ENCODE data around the gene ALDH1A2.
A peak's percentile ranks its signal among the peaks of the same experiment; 100 is the strongest.
"Not testable (repeated sequence)": the region's sequence is repeated elsewhere in the genome, so short reads cannot be mapped to it uniquely, and the experiment has no call there.

Gene ALDH1A2

GRCh38 chr15:58066042-58066867 lies 744 bp upstream of the ALDH1A2 start:
- DNase-seq (ENCODE audit: low read depth in 3 of 3) = peak in 2 of 3 experiments; percentile 12 to 30

- DNase-seq (ENCODE audit: low read depth in 3 of 3) = peak in 1 of 3 experiments; percentile 2
Measured at GRCh38 chr15:58064980-58065444, 499 bp downstream of the ALDH1A2 start.

GRCh38 chr15:58064082-58064979 lies 1.2 kb downstream of the ALDH1A2 start:
- no peak for DNase-seq (ENCODE audit: low read depth in 3 of 3)

- no peak for DNase-seq (ENCODE audit: low read depth in 3 of 3)
Measured at GRCh38 chr15:58063614-58064013, 1.9 kb downstream of the ALDH1A2 start.

GRCh38 chr15:58062983-58063382 lies 2.5 kb downstream of the ALDH1A2 start:
- DNase-seq (ENCODE audit: low read depth in 3 of 3) = no peak

- DNase-seq (ENCODE audit: low read depth in 3 of 3) = no peak
Measured at GRCh38 chr15:58062175-58062574, 3.3 kb downstream of the ALDH1A2 start.

GRCh38 chr15:58060575-58060974 lies 4.9 kb downstream of the ALDH1A2 start:
- DNase-seq (ENCODE audit: low read depth in 3 of 3) = no peak

GRCh38 chr15:58058729-58059128 lies 6.8 kb downstream of the ALDH1A2 start:
- DNase-seq (ENCODE audit: low read depth in 3 of 3) = no peak

GRCh38 chr15:58058073-58058472 lies 7.4 kb downstream of the ALDH1A2 start:
- DNase-seq (ENCODE audit: low read depth in 3 of 3) = no peak

- no peak for DNase-seq (ENCODE audit: low read depth in 3 of 3)
Measured at GRCh38 chr15:58057559-58057958, 8.0 kb downstream of the ALDH1A2 start.

GRCh38 chr15:58056015-58056414 lies 9.5 kb downstream of the ALDH1A2 start:
- DNase-seq (ENCODE audit: low read depth in 3 of 3) = no peak

- no peak for DNase-seq (ENCODE audit: low read depth in 3 of 3)
Measured at GRCh38 chr15:58053315-58054153, 12.0 kb downstream of the ALDH1A2 start.

GRCh38 chr15:58052334-58052733 lies 13.2 kb downstream of the ALDH1A2 start:
- DNase-seq (ENCODE audit: low read depth in 3 of 3) = no peak

GRCh38 chr15:58049520-58050227 lies 15.8 kb downstream of the ALDH1A2 start:
- DNase-seq (ENCODE audit: low read depth in 3 of 3) = no peak

- DNase-seq (ENCODE audit: low read depth in 3 of 3) = no peak
Measured at GRCh38 chr15:58048261-58048660, 17.2 kb downstream of the ALDH1A2 start.

- no peak for DNase-seq (ENCODE audit: low read depth in 3 of 3)
Measured at GRCh38 chr15:58047149-58047548, 18.4 kb downstream of the ALDH1A2 start.

- no peak for DNase-seq (ENCODE audit: low read depth in 3 of 3)
Measured at GRCh38 chr15:58046467-58046866, 19.0 kb downstream of the ALDH1A2 start.

- not testable (repeated sequence) for DNase-seq (ENCODE audit: low read depth in 3 of 3)
Measured at GRCh38 chr15:58045376-58045775, 20.1 kb downstream of the ALDH1A2 start.

- no peak for DNase-seq (ENCODE audit: low read depth in 3 of 3)
Measured at GRCh38 chr15:58044551-58044950, 21.0 kb downstream of the ALDH1A2 start.

- peak in 1 of 3 experiments; percentile 9 for DNase-seq (ENCODE audit: low read depth in 3 of 3)
Measured at GRCh38 chr15:58043192-58043903, 22.2 kb downstream of the ALDH1A2 start.

Measured in stimulated activated CD4-positive, alpha-beta T cell treated with anti-CD3 and anti-CD28 coated beads, TNF-alpha, amount 100 ng/mL, for 4 hours (primary cell).